HG03108 (cell line): ENCODE results near the gene PDHB.
"Not testable (repeated sequence)": the region's sequence is repeated elsewhere in the genome, so short reads cannot be mapped to it uniquely, and the experiment has no call there.

Experiments
- ATAC-seq: cut with Tn5 transposase; IDR thresholded peaks from one replicate; pipeline ENCODE4 v1.9.1; 2021; ENCODE audit warnings: moderate library complexity; ENCODE audit not compliant: unreplicated experiment

Gene PDHB

GRCh38 chr3:58440996-58441355 is 7.3 kb upstream of the PDHB start:
- ATAC-seq = not testable (repeated sequence)

GRCh38 chr3:58437276-58437675 is 3.6 kb upstream of the PDHB start:
- ATAC-seq = not testable (repeated sequence)

GRCh38 chr3:58434990-58435389 is 1.4 kb upstream of the PDHB start:
- no peak for ATAC-seq

GRCh38 chr3:58434511-58434910 is 879 bp upstream of the PDHB start:
- ATAC-seq = no peak

GRCh38 chr3:58434168-58434504 is 504 bp upstream of the PDHB start:
- no peak for ATAC-seq

GRCh38 chr3:58432905-58433304 is 727 bp downstream of the PDHB start:
- ATAC-seq = no peak

- peak; percentile 69 for ATAC-seq
These were observed 4.0 kb downstream of the PDHB start for GRCh38 chr3:58429657-58430056.

GRCh38 chr3:58427661-58428361 is 5.8 kb downstream of the PDHB start:
- no peak for ATAC-seq

GRCh38 chr3:58425782-58426181 is 7.8 kb downstream of the PDHB start:
- no peak for ATAC-seq

- no peak for ATAC-seq
These were observed 9.0 kb downstream of the PDHB start for GRCh38 chr3:58424613-58425012.

- ATAC-seq = no peak
These were observed 10.8 kb downstream of the PDHB start for GRCh38 chr3:58422756-58423325.

GRCh38 chr3:58421004-58421403 is 12.6 kb downstream of the PDHB start:
- no peak for ATAC-seq

GRCh38 chr3:58419780-58420507 is 13.7 kb downstream of the PDHB start:
- ATAC-seq = peak; percentile 76

- ATAC-seq = no peak
These were observed 15.4 kb downstream of the PDHB start for GRCh38 chr3:58418227-58418626.

- ATAC-seq = no peak
These were observed 16.6 kb downstream of the PDHB start for GRCh38 chr3:58417075-58417474.

GRCh38 chr3:58416191-58416590 is 17.4 kb downstream of the PDHB start:
- no peak for ATAC-seq

- ATAC-seq = no peak
These were observed 19.0 kb downstream of the PDHB start for GRCh38 chr3:58414538-58415197.

- ATAC-seq = no peak
These were observed 21.5 kb downstream of the PDHB start for GRCh38 chr3:58411851-58412830.

- no peak for ATAC-seq
These were observed 22.6 kb downstream of the PDHB start for GRCh38 chr3:58411036-58411435.

GRCh38 chr3:58409663-58410062 is 24.0 kb downstream of the PDHB start:
- ATAC-seq = no peak

GRCh38 chr3:58408906-58409305 is 24.7 kb downstream of the PDHB start:
- no peak for ATAC-seq
